Breast epithelium (tissue), 3 donors: Measurements from ENCODE around the gene ELMO2.

Experiments
- CTCF ChIP-seq, 3 donors: fragments of 450-650 bp; IDR thresholded peaks; one replicate each; pipeline ENCODE4 v1.5.1; 2016 to 2017; ENCODE audit warnings: antibody characterized with exemption in 3 of 3, mild to moderate bottlenecking in 3 of 3, moderate library complexity in 3 of 3
- POLR2A ChIP-seq: fragments of 450-650 bp; IDR thresholded peaks from one replicate; pipeline ENCODE4 v1.6.1; 2016; ENCODE audit warnings: antibody characterized with exemption, mild to moderate bottlenecking, moderate library complexity
- POLR2AphosphoS5 ChIP-seq, 3 donors: sonication (generic); formaldehyde crosslinking; IDR thresholded peaks; one replicate each; pipeline ENCODE4 v1.6.1; 2017; ENCODE audit warnings: antibody characterized with exemption in 3 of 3

GRCh38 chr20:46416839-46417238, 10.4 kb upstream of the ELMO2 start:
- TF ChIP-seq POLR2AphosphoS5 (IDR thresholded peaks at IDR 0.05) = no peak
- TF ChIP-seq CTCF (IDR thresholded peaks at IDR 0.05) = no peak
- TF ChIP-seq POLR2A = no peak
